Caco-2 (cell line): ENCODE data around the gene KMT5B. TPM values are rescaled to one million over a fixed set of nuclear protein-coding genes. Genes with fewer than 3 reads are reported as not detected.

Experiments
- BruUV-seq: library from RNA; stranded (reverse); fragments of 400-500 nt; replicated peaks from 2 replicates; lab custom pipeline; 2021; lab: Mats Ljungman, UMichigan
- CTCF ChIA-PET: fragments of 300-600 bp; sonication (Branson Sonifier 250); formaldehyde crosslinking; loops from one replicate; lab custom pipeline; 2022; ENCODE audit warnings: antibody characterized with exemption; lab: Charles Lee
- POLR2A ChIA-PET: fragments of 300-600 bp; sonication (Branson Sonifier 250); formaldehyde crosslinking; loops from one replicate; lab custom pipeline; 2022; ENCODE audit warnings: antibody characterized with exemption; lab: Charles Lee
- DNase-seq, 2 experiments: peaks; one replicate each; pipeline versions ENCODE4 v3.0.0 to v3.0.0-alpha.2; 2020 to 2022
- H3K27me3 ChIP-seq: replicated peaks from 2 replicates; pipeline ENCODE4 v1.6.0; 2011; ENCODE audit warnings: low read length; ENCODE audit not compliant: control insufficient read depth, insufficient read depth
- H3K36me3 ChIP-seq: 2 replicates; pipeline ENCODE4 v1.5.1; 2011; ENCODE audit warnings: low read length; ENCODE audit not compliant: control insufficient read depth, insufficient read depth
- H3K4me1 ChIP-seq: fragments of 250-450 bp; sonication (Bioruptor Pico); 2 replicates; pipeline ENCODE4 v1.5.1; 2020; ENCODE audit warnings: mild to moderate bottlenecking
- H3K4me3 ChIP-seq: 2 replicates; pipeline ENCODE4 v1.5.1; 2011; ENCODE audit warnings: low read depth, mild to moderate bottlenecking, control low read depth, low read length
- H3K9me3 ChIP-seq: fragments of 250-450 bp; sonication (Bioruptor Pico); 2 replicates; pipeline ENCODE4 v1.5.1; 2020; ENCODE audit warnings: mild to moderate bottlenecking, moderate library complexity
- H3K27ac Mint-ChIP-seq: one replicate; pipeline ENCODE4 v1.8.0; 2022; ENCODE audit warnings: mixed read lengths; ENCODE audit not compliant: unreplicated experiment
- H3K27me3 Mint-ChIP-seq: one replicate; pipeline ENCODE4 v1.8.0; 2022; ENCODE audit warnings: mixed read lengths; ENCODE audit not compliant: insufficient read depth, unreplicated experiment
- H3K36me3 Mint-ChIP-seq: one replicate; pipeline ENCODE4 v1.8.0; 2022; ENCODE audit warnings: mild to moderate bottlenecking, mixed read lengths; ENCODE audit not compliant: insufficient read depth, unreplicated experiment
- H3K4me1 Mint-ChIP-seq: one replicate; pipeline ENCODE4 v1.8.0; 2022; ENCODE audit warnings: low read depth, mixed read lengths; ENCODE audit not compliant: unreplicated experiment
- H3K4me3 Mint-ChIP-seq: one replicate; pipeline ENCODE4 v1.8.0; 2022; ENCODE audit warnings: mild to moderate bottlenecking, moderate library complexity, mixed read lengths; ENCODE audit not compliant: unreplicated experiment
- H3K9me3 Mint-ChIP-seq: one replicate; pipeline ENCODE4 v1.8.0; 2022; ENCODE audit warnings: mixed read lengths; ENCODE audit not compliant: unreplicated experiment
- intact Hi-C: fragments of 100-400 bp; cut with micrococcal nuclease; formaldehyde crosslinking; loops from one replicate; pipeline ENCODE4 v1.10.0; 2022; ENCODE audit not compliant: unreplicated experiment
- total RNA-seq: library from RNA; stranded (reverse); gene quantifications from 2 replicates; pipeline ENCODE4 v1.2.3, GENCODE V29; 2022
- TF ChIP-seq, protein P1 (sequence below), 2 experiments: fragments of 200-600 bp in 1 of 2; IDR thresholded peaks; 1 replicate in 1 of 2; 2 replicates in 1 of 2; pipeline versions ENCODE4 v1.5.1 to v1.8.0; 2011 to 2022; ENCODE audit warnings: antibody characterized with exemption in 1 of 2, control low read depth in 1 of 2, inconsistent platforms in 1 of 2, low read depth in 1 of 2, low read length in 1 of 2, mild to moderate bottlenecking in 1 of 2, moderate library complexity in 1 of 2; ENCODE audit not compliant: insufficient read depth in 1 of 2, severe bottlenecking in 1 of 2, unreplicated experiment in 1 of 2

KMT5B gene
- total RNA-seq, 1 experiment from 2014 or later: 91.2 TPM

GRCh38 chr11:68120273-68121066 is 92.6 kb downstream of the KMT5B start:
- H3K36me3 ChIP-seq: 0 out of 2 replicates have a peak, but pooled peaks cover 2% of the 10 kb centered on the region
- Mint-ChIP-seq H3K4me1 (peaks cover 46% of the 10 kb centered on the region), H3K27ac (peak overlapping the region; percentile 96), H3K36me3 (peaks cover 79% of the 10 kb centered on the region), H3K4me3 (peak overlapping the region; percentile 82), H3K9me3 (no peaks in the 10 kb centered on the region), H3K27me3 (no peaks in the 10 kb centered on the region)
- intact Hi-C loops: loop anchor here (1.0 to 10.0 kb wide), 4 partner anchors 27 to 174 kb away; partner anchors contain the start of gene NDUFS8
- TF ChIP-seq, protein P1, sequence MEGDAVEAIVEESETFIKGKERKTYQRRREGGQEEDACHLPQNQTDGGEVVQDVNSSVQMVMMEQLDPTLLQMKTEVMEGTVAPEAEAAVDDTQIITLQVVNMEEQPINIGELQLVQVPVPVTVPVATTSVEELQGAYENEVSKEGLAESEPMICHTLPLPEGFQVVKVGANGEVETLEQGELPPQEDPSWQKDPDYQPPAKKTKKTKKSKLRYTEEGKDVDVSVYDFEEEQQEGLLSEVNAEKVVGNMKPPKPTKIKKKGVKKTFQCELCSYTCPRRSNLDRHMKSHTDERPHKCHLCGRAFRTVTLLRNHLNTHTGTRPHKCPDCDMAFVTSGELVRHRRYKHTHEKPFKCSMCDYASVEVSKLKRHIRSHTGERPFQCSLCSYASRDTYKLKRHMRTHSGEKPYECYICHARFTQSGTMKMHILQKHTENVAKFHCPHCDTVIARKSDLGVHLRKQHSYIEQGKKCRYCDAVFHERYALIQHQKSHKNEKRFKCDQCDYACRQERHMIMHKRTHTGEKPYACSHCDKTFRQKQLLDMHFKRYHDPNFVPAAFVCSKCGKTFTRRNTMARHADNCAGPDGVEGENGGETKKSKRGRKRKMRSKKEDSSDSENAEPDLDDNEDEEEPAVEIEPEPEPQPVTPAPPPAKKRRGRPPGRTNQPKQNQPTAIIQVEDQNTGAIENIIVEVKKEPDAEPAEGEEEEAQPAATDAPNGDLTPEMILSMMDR (IDR thresholded peaks at IDR 0.05; ENCODE audit: insufficient read depth in 1 of 2, low read depth in 1 of 2, low read length in 1 of 2, severe bottlenecking in 1 of 2, unreplicated experiment in 1 of 2): no peak
- H3K4me1 ChIP-seq: peaks cover 73% of the 10 kb centered on the region
- peak overlapping the region; percentile 58 for H3K4me3 ChIP-seq
- POLR2A ChIA-PET: interaction anchor here (0.6 to 1.3 kb wide), 4 partner anchors 21 to 118 kb away, joined by 3 to 5 read pairs (median 4); no protein-coding TSS in a partner anchor
- CTCF ChIA-PET: interaction anchor here (0.7 to 0.9 kb wide), 2 partner anchors 30 to 165 kb away, joined by 3 read pairs; no protein-coding TSS in a partner anchor
- peak; percentile 87 to 88 for DNase-seq
- BruUV-seq: no TSS peak
- H3K27me3 ChIP-seq: no peaks in the 10 kb centered on the region
- no peaks in the 10 kb centered on the region for H3K9me3 ChIP-seq

DNA sequence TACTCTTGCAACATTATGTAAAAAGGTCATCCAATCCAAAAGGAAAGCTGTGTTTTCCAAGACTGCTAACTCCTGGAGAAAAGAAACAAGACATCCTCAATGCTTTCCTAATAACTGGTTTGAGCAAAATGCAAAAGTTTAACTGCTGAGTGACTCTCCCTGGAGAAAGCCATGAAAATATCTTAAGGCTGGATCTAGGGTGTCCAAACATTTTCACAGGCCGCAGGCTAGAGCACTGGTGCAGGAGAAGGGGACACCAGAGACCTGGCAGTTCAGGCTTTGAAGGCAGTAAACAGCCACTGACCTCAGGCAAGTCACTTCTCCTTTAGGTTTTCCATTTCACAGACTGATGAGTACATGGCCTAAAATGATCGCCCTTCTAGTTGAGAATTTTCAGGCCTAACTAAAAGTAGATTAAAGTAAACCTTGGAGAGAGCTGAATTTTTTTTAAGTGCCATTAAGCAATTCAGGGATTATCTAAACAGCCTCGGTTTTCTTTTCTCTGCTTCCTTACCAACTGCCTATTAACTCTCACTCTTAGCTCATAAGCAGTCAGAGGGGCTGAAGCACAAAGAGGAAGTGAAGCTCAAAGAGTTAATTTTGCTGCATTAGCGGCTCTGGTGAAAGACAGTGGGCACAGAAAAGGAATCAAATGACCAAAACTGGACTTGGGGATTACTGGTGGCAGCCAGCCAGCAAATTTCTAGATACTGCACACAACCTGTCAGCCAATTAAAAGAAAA is 94.2 kb downstream of the KMT5B start:
- peaks cover 58% of the 10 kb centered on the region for H3K4me1 ChIP-seq
- peaks cover 43% of the 10 kb centered on the region for H3K4me1 Mint-ChIP-seq
- TF ChIP-seq, protein P1 (IDR thresholded peaks at IDR 0.05; ENCODE audit: insufficient read depth in 1 of 2, low read depth in 1 of 2, low read length in 1 of 2, severe bottlenecking in 1 of 2, unreplicated experiment in 1 of 2): no peak
- H3K9me3 Mint-ChIP-seq: no peaks in the 10 kb centered on the region
- H3K27ac Mint-ChIP-seq: peak overlapping the region; percentile 96
- no peaks in the 10 kb centered on the region for H3K27me3 ChIP-seq
- 0 out of 2 replicates have a peak overlapping the region, but pooled peaks have one; percentile 3 for H3K4me3 ChIP-seq
- ChIA-PET CTCF (interaction anchor here (1.2 kb wide), 1 partner anchor 19 kb away, joined by 3 read pairs; no protein-coding TSS in a partner anchor), POLR2A (interaction anchor here (0.7 to 1.3 kb wide), 3 partner anchors 7 to 28 kb away, joined by 4 to 5 read pairs (median 4); no protein-coding TSS in a partner anchor)
- intact Hi-C loops: loop anchor here (10.0 kb wide), 1 partner anchor 156 kb away; the partner anchor contains the start of gene C11orf24
- H3K4me3 Mint-ChIP-seq: peak overlapping the region; percentile 82
- H3K27me3 Mint-ChIP-seq: no peaks in the 10 kb centered on the region
- 0 out of 2 replicates have a peak, but pooled peaks cover 5% of the 10 kb centered on the region for H3K36me3 ChIP-seq
- H3K9me3 ChIP-seq: no peaks in the 10 kb centered on the region
- TSS peak; percentile 23 for BruUV-seq
- DNase-seq: no peak
- peaks cover 95% of the 10 kb centered on the region for H3K36me3 Mint-ChIP-seq
